Fibroblast of lung (primary cell): Measurements from ENCODE around the gene COL25A1. TPM values are rescaled to one million over a fixed set of nuclear protein-coding genes. Genes with fewer than 3 reads are reported as not detected.

ENCODE experiments used
- DNase-seq, 2 donors: peaks; one replicate each; pipeline versions ENCODE4 v3.0.0 to v3.0.0-alpha.2; 2010; ENCODE audit warnings: low read depth in 2 of 2
- H2AFZ ChIP-seq: 2 replicates; pipeline ENCODE4 v1.5.1; 2012; ENCODE audit warnings: low read length, control low read depth, inconsistent platforms
- H3K27ac ChIP-seq: 2 replicates; pipeline ENCODE4 v1.5.1; 2011; ENCODE audit warnings: low read length, control low read depth; ENCODE audit not compliant: insufficient read depth
- H3K27me3 ChIP-seq: 2 replicates; pipeline ENCODE4 v1.5.1; 2011; ENCODE audit warnings: mild to moderate bottlenecking, low read length; ENCODE audit not compliant: control insufficient read depth, insufficient read depth
- H3K36me3 ChIP-seq: 2 replicates; pipeline ENCODE4 v1.5.1; 2011; ENCODE audit warnings: low read length; ENCODE audit not compliant: control insufficient read depth, insufficient read depth
- H3K4me1 ChIP-seq: 2 replicates; pipeline ENCODE4 v1.5.1; 2011; ENCODE audit warnings: low read length; ENCODE audit not compliant: control insufficient read depth, insufficient read depth; ENCODE audit errors: extremely low read depth
- H3K4me2 ChIP-seq: 2 replicates; pipeline ENCODE4 v1.5.1; 2011; ENCODE audit warnings: low read length, control low read depth; ENCODE audit not compliant: insufficient read depth; ENCODE audit errors: extremely low read depth
- H3K4me3 ChIP-seq, 4 experiments: fragments of 200-600 bp in 1 of 4; sonication (generic) in 1 of 4; replicated peaks in 1 of 4; 2 replicates each; pipeline ENCODE4 v1.5.1; 2011 to 2016; ENCODE audit warnings: low read length in 4 of 4, low read depth in 3 of 4, mild to moderate bottlenecking in 3 of 4, control low read depth in 2 of 4, inconsistent platforms in 1 of 4, mixed read lengths in 1 of 4; ENCODE audit not compliant: insufficient read depth in 1 of 4; ENCODE audit errors: control extremely low read depth in 1 of 4
- H3K79me2 ChIP-seq: 2 replicates; pipeline ENCODE4 v1.5.1; 2012; ENCODE audit warnings: mild to moderate bottlenecking, low read length, inconsistent platforms; ENCODE audit not compliant: control insufficient read depth, insufficient read depth
- H3K9ac ChIP-seq: 2 replicates; pipeline ENCODE4 v1.5.1; 2011; ENCODE audit warnings: mild to moderate bottlenecking, low read length, control low read depth; ENCODE audit not compliant: insufficient read depth
- H3K9me3 ChIP-seq: 2 replicates; pipeline ENCODE4 v1.5.1; 2012; ENCODE audit warnings: low read depth, low read length; ENCODE audit not compliant: control insufficient read depth, insufficient read depth
- H4K20me1 ChIP-seq: 2 replicates; pipeline ENCODE4 v1.5.1; 2011; ENCODE audit warnings: low read length; ENCODE audit not compliant: control insufficient read depth, insufficient read depth; ENCODE audit errors: extremely low read depth
- CTCF ChIP-seq, 2 donors: IDR thresholded peaks in 1 of 2; conservative IDR thresholded peaks in 1 of 2; 1 replicate in 1 of 2; 2 replicates in 1 of 2; pipeline ENCODE4 v1.5.1; 2011 to 2012; ENCODE audit warnings: low read length in 2 of 2, control low read depth in 1 of 2, inconsistent platforms in 1 of 2, low read depth in 1 of 2, mild to moderate bottlenecking in 1 of 2
- EZH2 ChIP-seq: IDR thresholded peaks from 2 replicates; pipeline ENCODE4 v1.5.1; 2012; ENCODE audit warnings: low read length, control low read depth, mild to moderate bottlenecking; ENCODE audit errors: missing control alignments
- polyA plus RNA-seq, 2 donors: library from polyadenylated mRNA; depleted of rRNA in 1 of 2; stranded (reverse) in 1 of 2; unstranded in 1 of 2; fragments of >200 nt; gene quantifications; 2 replicates each; pipeline ENCODE4 v1.2.1, GENCODE V29; 2011 to 2012; ENCODE audit warnings: missing spikeins in 1 of 2
- total RNA-seq: library from RNA; depleted of rRNA; stranded (reverse); fragments of >200 nt; gene quantifications from 2 replicates; pipeline ENCODE4 v1.2.1, GENCODE V29; 2014

Gene COL25A1
- total and polyA plus RNA-seq, 2 donors (not counting 1 experiment from before 2014, with no cell fraction given), result under 0.01 to 0.01 TPM

- H3K4me1 ChIP-seq, result no peaks in the 10 kb centered on the region
- H3K27me3 ChIP-seq, result no peaks in the 10 kb centered on the region
- no peak overlapping the region for H3K4me3 ChIP-seq
- no peak overlapping the region for H3K4me2 ChIP-seq
- H3K27ac ChIP-seq, result no peak overlapping the region
- H3K79me2 ChIP-seq, result no peaks in the 10 kb centered on the region
- no peak for DNase-seq
- no peak overlapping the region for H3K9ac ChIP-seq
- no peak overlapping the region for H2AFZ ChIP-seq
- TF ChIP-seq CTCF (conservative IDR thresholded peaks at IDR 0.05 in 1 of 2, IDR thresholded peaks at IDR 0.05 in 1 of 2; ENCODE audit: low read depth in 1 of 2, low read length in 2 of 2) (no peak), EZH2 (no peak)
- no peaks in the 10 kb centered on the region for H4K20me1 ChIP-seq
- no peaks in the 10 kb centered on the region for H3K36me3 ChIP-seq
- no peaks in the 10 kb centered on the region for H3K9me3 ChIP-seq
Measured at GRCh38 chr4:108933046-108933445, 369.4 kb downstream of the COL25A1 start.

- no peak for DNase-seq
- H3K9me3 ChIP-seq, result no peaks in the 10 kb centered on the region
- H3K79me2 ChIP-seq, result no peaks in the 10 kb centered on the region
- H3K4me2 ChIP-seq, result no peak overlapping the region
- no peak overlapping the region for H3K27ac ChIP-seq
- no peak overlapping the region for H3K9ac ChIP-seq
- no peak overlapping the region for H3K4me3 ChIP-seq
- TF ChIP-seq CTCF (conservative IDR thresholded peaks at IDR 0.05 in 1 of 2, IDR thresholded peaks at IDR 0.05 in 1 of 2; ENCODE audit: low read depth in 1 of 2, low read length in 2 of 2) (no peak), EZH2 (no peak)
- no peaks in the 10 kb centered on the region for H3K4me1 ChIP-seq
- H3K27me3 ChIP-seq, result no peaks in the 10 kb centered on the region
- no peaks in the 10 kb centered on the region for H3K36me3 ChIP-seq
- H2AFZ ChIP-seq, result no peak overlapping the region
- no peaks in the 10 kb centered on the region for H4K20me1 ChIP-seq
Measured at GRCh38 chr4:108931926-108932325, 370.5 kb downstream of the COL25A1 start.

- Histone ChIP-seq H3K36me3 (no peaks in the 10 kb centered on the region), H3K4me1 (no peaks in the 10 kb centered on the region), H3K27ac (no peak overlapping the region), H3K9me3 (no peaks in the 10 kb centered on the region), H3K27me3 (no peaks in the 10 kb centered on the region), H3K9ac (no peak overlapping the region), H3K4me2 (no peak overlapping the region), H4K20me1 (no peaks in the 10 kb centered on the region), H2AFZ (no peak overlapping the region), H3K4me3 (no peak overlapping the region), H3K79me2 (no peaks in the 10 kb centered on the region)
- TF ChIP-seq EZH2 (no peak), CTCF (conservative IDR thresholded peaks at IDR 0.05 in 1 of 2, IDR thresholded peaks at IDR 0.05 in 1 of 2; ENCODE audit: low read depth in 1 of 2, low read length in 2 of 2) (no peak)
- no peak for DNase-seq
Measured at GRCh38 chr4:108930186-108930585, 372.3 kb downstream of the COL25A1 start.
